GM12801 (cell line): ENCODE results near the gene PIAS1.

Experiments used
- CTCF ChIP-seq: IDR thresholded peaks from one replicate; pipeline ENCODE4 v1.5.1; 2011; ENCODE audit warnings: control low read depth; ENCODE audit not compliant: insufficient read length; ENCODE audit errors: extremely low read depth

The PIAS1 gene

GRCh38 chr15:68151277-68151676, 97.2 kb downstream of the PIAS1 start:
- no peak for TF ChIP-seq CTCF

DNA sequence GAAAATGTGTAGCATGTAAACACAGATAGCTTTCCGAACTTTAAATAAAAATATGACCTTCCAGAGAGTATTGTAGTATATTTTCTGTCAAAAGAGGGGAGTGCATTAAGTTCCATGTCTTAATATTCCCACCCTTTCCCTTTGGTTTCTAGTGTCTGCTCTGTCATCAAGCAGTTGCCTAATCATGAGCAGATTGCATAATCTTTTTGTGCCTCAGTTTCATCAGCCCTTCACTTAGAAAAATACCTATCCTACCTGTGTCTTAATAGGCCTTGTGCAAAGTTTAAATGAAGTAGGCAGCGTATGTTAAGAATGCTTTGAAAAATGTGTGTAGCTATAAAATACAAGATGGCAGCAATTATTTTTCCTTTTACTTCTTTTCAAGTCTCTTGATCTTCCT, 98.2 kb downstream of the PIAS1 start:
- no peak for TF ChIP-seq CTCF

DNA sequence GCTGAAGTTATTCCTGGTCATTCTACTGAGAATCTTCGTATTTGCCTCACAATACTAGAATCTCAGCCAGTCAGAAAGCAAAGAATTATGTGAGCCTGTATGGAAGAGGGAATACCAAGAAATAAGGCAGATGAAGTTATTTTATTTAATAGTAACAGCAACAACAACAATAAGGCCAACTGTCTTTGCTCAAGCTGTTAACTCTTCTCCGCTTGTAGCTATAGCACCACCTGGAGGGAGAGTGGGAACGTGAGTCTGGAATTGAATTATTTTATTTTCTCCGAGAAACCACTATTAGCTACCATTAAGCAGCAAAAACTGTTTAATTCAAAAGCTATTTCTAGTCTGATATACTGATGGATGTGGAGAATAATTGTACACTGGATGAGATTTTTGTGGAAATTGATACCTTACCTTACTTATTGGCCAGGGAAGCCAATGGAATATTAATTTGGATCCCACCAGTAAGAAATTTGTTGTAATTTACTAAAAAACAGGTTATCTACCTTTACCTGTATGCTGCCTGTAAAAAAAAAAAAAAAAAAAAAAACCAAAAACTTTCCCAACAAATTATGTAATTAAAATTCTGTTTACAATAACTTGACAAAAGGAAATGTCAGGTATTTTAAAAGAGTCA, 100.9 kb downstream of the PIAS1 start:
- TF ChIP-seq CTCF = no peak

DNA sequence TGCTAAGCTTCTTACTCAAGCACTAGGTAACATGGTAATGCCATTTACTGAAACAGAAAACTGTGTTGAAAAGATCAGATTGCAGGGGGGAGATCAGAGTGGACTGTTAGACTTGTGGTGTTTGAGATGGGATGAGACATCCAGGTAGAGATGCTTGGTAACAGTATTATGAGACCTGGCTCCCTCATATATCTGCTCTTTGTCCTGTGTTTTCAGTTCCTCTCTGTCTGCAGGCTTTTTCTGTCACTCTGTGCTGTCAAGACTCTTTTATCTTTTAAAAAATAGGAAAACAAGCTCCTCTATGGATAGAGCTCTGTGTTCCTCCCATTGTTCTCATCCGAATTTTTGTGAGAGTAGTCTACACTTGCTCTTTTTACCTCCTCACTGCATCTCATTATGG, 103.0 kb downstream of the PIAS1 start:
- no peak for TF ChIP-seq CTCF

DNA sequence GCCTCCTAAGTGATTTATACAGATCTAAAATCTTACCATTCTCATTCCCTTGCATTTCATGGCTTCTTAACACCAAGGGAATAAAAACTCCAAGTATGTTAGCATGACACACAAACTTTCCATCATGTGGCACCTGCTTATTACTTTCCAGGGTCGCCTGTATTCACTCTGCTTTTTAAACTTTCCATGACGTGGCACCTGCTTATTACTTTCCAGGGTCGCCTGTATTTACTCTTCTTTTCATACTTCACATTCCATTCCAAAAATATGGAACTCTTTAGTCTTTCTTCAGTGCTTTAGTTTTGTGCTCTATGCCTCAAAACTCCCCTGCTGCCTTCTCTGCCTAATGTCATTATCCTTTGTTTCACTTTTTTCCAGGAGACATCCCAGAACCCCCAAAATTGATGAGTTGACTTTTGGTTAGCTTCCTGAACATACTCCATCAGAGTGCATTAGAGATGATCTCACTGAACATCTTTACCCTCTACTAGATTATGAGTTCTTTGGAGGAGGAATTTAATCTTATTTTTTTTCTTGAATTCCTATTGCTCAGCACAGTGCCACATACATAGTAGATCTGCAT, 104.0 kb downstream of the PIAS1 start:
- TF ChIP-seq CTCF = no peak

DNA sequence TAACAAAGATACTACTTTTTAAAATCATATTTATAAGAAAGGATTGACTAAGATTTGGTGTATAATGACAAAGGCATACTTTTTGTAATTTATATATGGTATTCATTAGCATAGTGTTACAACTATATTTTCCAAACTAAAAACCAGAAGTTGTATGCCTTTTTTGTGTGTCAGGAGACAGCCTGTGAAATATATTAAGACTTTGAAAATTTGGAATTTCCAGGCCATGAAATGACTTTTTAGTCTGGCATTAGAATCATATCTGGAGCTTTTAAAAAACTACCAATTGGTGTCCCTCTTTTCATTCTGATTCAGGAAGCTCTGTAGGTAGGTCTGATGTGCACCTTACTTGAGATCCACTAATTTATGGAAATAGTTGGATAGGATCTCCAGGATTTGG, 109.1 kb downstream of the PIAS1 start:
- no peak for TF ChIP-seq CTCF

DNA sequence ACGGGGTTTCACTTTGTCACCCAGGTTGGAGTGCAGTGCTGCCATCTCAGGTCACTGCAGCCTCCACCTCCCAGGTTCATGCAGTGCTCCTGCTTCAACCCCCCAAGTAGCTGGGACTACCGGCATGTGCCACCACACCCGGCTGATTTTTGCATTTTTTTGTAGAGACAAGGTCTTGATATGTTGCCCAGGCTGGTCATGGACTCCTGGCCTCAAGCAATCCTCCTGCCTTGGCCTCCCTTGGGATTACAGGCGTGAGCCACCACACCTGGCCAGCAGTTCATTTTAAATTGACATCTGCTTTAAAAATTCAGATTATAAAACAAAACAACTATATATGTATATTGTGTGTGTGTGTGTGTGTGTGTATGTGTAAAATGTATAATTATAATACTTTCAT, 112.7 kb downstream of the PIAS1 start:
- TF ChIP-seq CTCF = no peak

DNA sequence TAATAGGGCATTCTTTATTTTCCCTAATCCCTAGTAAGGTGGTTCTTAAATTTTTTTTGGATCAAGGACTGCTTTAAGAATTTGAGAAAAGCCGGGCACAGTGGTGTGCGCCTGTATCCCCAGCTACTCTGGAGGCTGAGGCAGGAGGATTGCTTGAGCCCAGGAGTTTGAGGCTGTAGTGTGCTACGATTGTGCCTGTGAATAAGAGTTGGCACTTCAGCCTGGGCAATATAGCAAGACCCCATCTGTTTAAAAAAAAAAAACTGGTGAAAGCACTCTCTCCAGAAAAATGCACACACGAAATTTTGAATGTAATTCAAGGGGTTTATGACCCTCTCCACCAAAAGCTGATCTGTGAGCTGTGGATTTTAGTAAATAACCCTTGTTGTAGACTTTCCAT, 119.0 kb downstream of the PIAS1 start:
- TF ChIP-seq CTCF = no peak
